Measurements from ENCODE around the gene ZMYND8. TPM values are rescaled to one million over a fixed set of nuclear protein-coding genes. Genes with fewer than 3 reads are reported as not detected.
"Not testable (repeated sequence)": the region's sequence is repeated elsewhere in the genome, so short reads cannot be mapped to it uniquely, and the experiment has no call there.

The ZMYND8 gene
- total RNA-seq, 2 experiments from 2014 or later = 44.3 to 44.7 TPM

- H3K4me3 Mint-ChIP-seq = no peak overlapping the region
- POLR2A ChIA-PET = no interaction called here
Measured at GRCh38 chr20:47209982-47210381, 146.5 kb downstream of the ZMYND8 start.

GRCh38 chr20:47208534-47209174 lies 147.8 kb downstream of the ZMYND8 start:
- H3K27ac Mint-ChIP-seq = no peak overlapping the region
- peaks cover 7% of the 10 kb centered on the region for H3K4me1 Mint-ChIP-seq (ENCODE audit: low read depth)
- no peak for DNase-seq
- CTCF ChIA-PET = interaction anchor here (11.5 kb wide), 1 partner anchor 175 kb away, joined by 146 read pairs; no protein-coding TSS in a partner anchor
- no peaks in the 10 kb centered on the region for H3K9me3 Mint-ChIP-seq (ENCODE audit: insufficient read depth)
- peaks cover 12% of the 10 kb centered on the region for H3K36me3 Mint-ChIP-seq (ENCODE audit: low read depth)
- no peaks in the 10 kb centered on the region for H3K27me3 Mint-ChIP-seq (ENCODE audit: low read depth)
- no peak for ATAC-seq
- POLR2A ChIA-PET = no interaction called here
- H3K4me3 Mint-ChIP-seq = no peak overlapping the region

More at GRCh38 chr20:47209982-47210381, 146.5 kb downstream of the ZMYND8 start:
- no peak for DNase-seq
- H3K9me3 Mint-ChIP-seq (ENCODE audit: insufficient read depth) = no peaks in the 10 kb centered on the region
- CTCF ChIA-PET = no interaction called here
- H3K4me1 Mint-ChIP-seq (ENCODE audit: low read depth) = peaks cover 7% of the 10 kb centered on the region
- peaks cover 17% of the 10 kb centered on the region for H3K36me3 Mint-ChIP-seq (ENCODE audit: low read depth)
- ATAC-seq = no peak
- H3K27ac Mint-ChIP-seq = no peak overlapping the region
- no peaks in the 10 kb centered on the region for H3K27me3 Mint-ChIP-seq (ENCODE audit: low read depth)

GRCh38 chr20:47206962-47207641 lies 149.4 kb downstream of the ZMYND8 start:
- Mint-ChIP-seq H3K4me3 (no peak overlapping the region), H3K27ac (no peak overlapping the region), H3K27me3 (ENCODE audit: low read depth) (no peaks in the 10 kb centered on the region), H3K9me3 (ENCODE audit: insufficient read depth) (no peaks in the 10 kb centered on the region), H3K36me3 (ENCODE audit: low read depth) (peaks cover 12% of the 10 kb centered on the region), H3K4me1 (ENCODE audit: low read depth) (peaks cover 7% of the 10 kb centered on the region)
- DNase-seq (no peak), ATAC-seq (no peak)
- ChIA-PET POLR2A (no interaction called here), CTCF (interaction anchor here (0.9 to 11.5 kb wide), 6 partner anchors 8 to 177 kb away, joined by 3 to 146 read pairs (median 6); no protein-coding TSS in a partner anchor)

- DNase-seq; POLR2A ChIA-PET; H3K4me1 Mint-ChIP-seq (ENCODE audit: low read depth); H3K27me3 Mint-ChIP-seq (ENCODE audit: low read depth); H3K27ac Mint-ChIP-seq; H3K4me3 Mint-ChIP-seq; ATAC-seq; H3K9me3 Mint-ChIP-seq (ENCODE audit: insufficient read depth): not testable (repeated sequence)
- H3K36me3 Mint-ChIP-seq (ENCODE audit: low read depth) = peaks cover 12% of the 10 kb centered on the region
- CTCF ChIA-PET = interaction anchor here (0.9 to 11.5 kb wide), 10 partner anchors 7 to 409 kb away, joined by 3 to 146 read pairs (median 6); no protein-coding TSS in a partner anchor
Measured at GRCh38 chr20:47206552-47206951, 149.9 kb downstream of the ZMYND8 start.

- H3K27ac Mint-ChIP-seq = peak overlapping the region; percentile 56
Measured at GRCh38 chr20:47205577-47206123, 150.8 kb downstream of the ZMYND8 start.

GRCh38 chr20:47204850-47205122 lies 151.7 kb downstream of the ZMYND8 start:
- H3K36me3 Mint-ChIP-seq (ENCODE audit: low read depth); ATAC-seq; H3K9me3 Mint-ChIP-seq (ENCODE audit: insufficient read depth); POLR2A ChIA-PET; DNase-seq; H3K4me1 Mint-ChIP-seq (ENCODE audit: low read depth); H3K27ac Mint-ChIP-seq; H3K4me3 Mint-ChIP-seq; H3K27me3 Mint-ChIP-seq (ENCODE audit: low read depth): not testable (repeated sequence)
- CTCF ChIA-PET = interaction anchor here (0.8 to 11.5 kb wide), 12 partner anchors 9 to 411 kb away, joined by 3 to 146 read pairs (median 8); no protein-coding TSS in a partner anchor

More at GRCh38 chr20:47205577-47206123, 150.8 kb downstream of the ZMYND8 start:
- ATAC-seq = peak; percentile 68
- no peak overlapping the region for H3K4me3 Mint-ChIP-seq
- no peaks in the 10 kb centered on the region for H3K9me3 Mint-ChIP-seq (ENCODE audit: insufficient read depth)
- peaks cover 12% of the 10 kb centered on the region for H3K36me3 Mint-ChIP-seq (ENCODE audit: low read depth)
- no peaks in the 10 kb centered on the region for H3K27me3 Mint-ChIP-seq (ENCODE audit: low read depth)
- H3K4me1 Mint-ChIP-seq (ENCODE audit: low read depth) = peaks cover 7% of the 10 kb centered on the region
- DNase-seq = peak; percentile 74
- ChIA-PET CTCF (interaction anchor here (0.7 to 11.5 kb wide), 18 partner anchors 8 to 410 kb away, joined by 3 to 146 read pairs (median 4); no protein-coding TSS in a partner anchor), POLR2A (no interaction called here)

GRCh38 chr20:47204008-47204849 lies 152.3 kb downstream of the ZMYND8 start:
- Mint-ChIP-seq H3K27me3 (ENCODE audit: low read depth) (no peaks in the 10 kb centered on the region), H3K36me3 (ENCODE audit: low read depth) (peaks cover 3% of the 10 kb centered on the region), H3K4me1 (ENCODE audit: low read depth) (peaks cover 7% of the 10 kb centered on the region), H3K9me3 (ENCODE audit: insufficient read depth) (no peaks in the 10 kb centered on the region), H3K4me3 (no peak overlapping the region), H3K27ac (no peak overlapping the region)
- ChIA-PET CTCF (interaction anchor here (1.1 to 11.5 kb wide), 9 partner anchors 8 to 411 kb away, joined by 3 to 146 read pairs (median 9); no protein-coding TSS in a partner anchor), POLR2A (no interaction called here)
- DNase-seq (no peak), ATAC-seq (no peak)

- ATAC-seq (no peak), DNase-seq (no peak)
- Mint-ChIP-seq H3K4me1 (ENCODE audit: low read depth) (peaks cover 12% of the 10 kb centered on the region), H3K27me3 (ENCODE audit: low read depth) (no peaks in the 10 kb centered on the region), H3K36me3 (ENCODE audit: low read depth) (no peaks in the 10 kb centered on the region), H3K4me3 (no peak overlapping the region), H3K27ac (no peak overlapping the region), H3K9me3 (ENCODE audit: insufficient read depth) (no peaks in the 10 kb centered on the region)
- CTCF ChIA-PET = interaction anchor here (0.6 to 11.5 kb wide), 2 partner anchors 181 to 300 kb away, joined by 3 to 146 read pairs; no protein-coding TSS in a partner anchor
- POLR2A ChIA-PET = no interaction called here
Measured at GRCh38 chr20:47202733-47203667, 153.5 kb downstream of the ZMYND8 start.

GRCh38 chr20:47201074-47201730 lies 155.3 kb downstream of the ZMYND8 start:
- no peaks in the 10 kb centered on the region for H3K27me3 Mint-ChIP-seq (ENCODE audit: low read depth)
- ChIA-PET CTCF (interaction anchor here (1.0 to 11.5 kb wide), 2 partner anchors 183 to 420 kb away, joined by 3 to 146 read pairs; no protein-coding TSS in a partner anchor), POLR2A (no interaction called here)
- no peak for ATAC-seq
- DNase-seq = no peak
- no peak overlapping the region for H3K27ac Mint-ChIP-seq
- H3K9me3 Mint-ChIP-seq (ENCODE audit: insufficient read depth) = no peaks in the 10 kb centered on the region
- peaks cover 18% of the 10 kb centered on the region for H3K4me1 Mint-ChIP-seq (ENCODE audit: low read depth)
- H3K36me3 Mint-ChIP-seq (ENCODE audit: low read depth) = no peaks in the 10 kb centered on the region
- no peak overlapping the region for H3K4me3 Mint-ChIP-seq

GRCh38 chr20:47198996-47199552 lies 157.4 kb downstream of the ZMYND8 start:
- H3K4me3 Mint-ChIP-seq = no peak overlapping the region
- no peaks in the 10 kb centered on the region for H3K27me3 Mint-ChIP-seq (ENCODE audit: low read depth)
- no peak for DNase-seq
- ATAC-seq = no peak
- ChIA-PET CTCF (interaction anchor here (0.8 to 11.5 kb wide), 5 partner anchors 8 to 450 kb away, joined by 3 to 146 read pairs (median 5); no protein-coding TSS in a partner anchor), POLR2A (no interaction called here)
- H3K36me3 Mint-ChIP-seq (ENCODE audit: low read depth) = no peaks in the 10 kb centered on the region
- peaks cover 13% of the 10 kb centered on the region for H3K4me1 Mint-ChIP-seq (ENCODE audit: low read depth)
- H3K27ac Mint-ChIP-seq = no peak overlapping the region
- no peaks in the 10 kb centered on the region for H3K9me3 Mint-ChIP-seq (ENCODE audit: insufficient read depth)
